Choroid plexus epithelial cell (primary cell): Measurements from ENCODE around the gene NCLN.

ENCODE experiments used
- DNase-seq: peaks from one replicate; pipeline ENCODE4 v3.0.0-alpha.2; 2010; ENCODE audit warnings: low read depth
- H3K4me3 ChIP-seq: 2 replicates; pipeline ENCODE4 v1.5.1; 2011; ENCODE audit warnings: low read depth, mild to moderate bottlenecking, control low read depth, low read length, moderate library complexity
- TF ChIP-seq, protein P1 (sequence below): conservative IDR thresholded peaks from 2 replicates; pipeline ENCODE4 v1.5.1; 2011; ENCODE audit warnings: low read depth, mild to moderate bottlenecking, control low read depth, inconsistent platforms, low read length, moderate library complexity

NCLN gene, protein sequence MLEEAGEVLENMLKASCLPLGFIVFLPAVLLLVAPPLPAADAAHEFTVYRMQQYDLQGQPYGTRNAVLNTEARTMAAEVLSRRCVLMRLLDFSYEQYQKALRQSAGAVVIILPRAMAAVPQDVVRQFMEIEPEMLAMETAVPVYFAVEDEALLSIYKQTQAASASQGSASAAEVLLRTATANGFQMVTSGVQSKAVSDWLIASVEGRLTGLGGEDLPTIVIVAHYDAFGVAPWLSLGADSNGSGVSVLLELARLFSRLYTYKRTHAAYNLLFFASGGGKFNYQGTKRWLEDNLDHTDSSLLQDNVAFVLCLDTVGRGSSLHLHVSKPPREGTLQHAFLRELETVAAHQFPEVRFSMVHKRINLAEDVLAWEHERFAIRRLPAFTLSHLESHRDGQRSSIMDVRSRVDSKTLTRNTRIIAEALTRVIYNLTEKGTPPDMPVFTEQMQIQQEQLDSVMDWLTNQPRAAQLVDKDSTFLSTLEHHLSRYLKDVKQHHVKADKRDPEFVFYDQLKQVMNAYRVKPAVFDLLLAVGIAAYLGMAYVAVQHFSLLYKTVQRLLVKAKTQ

DNA sequence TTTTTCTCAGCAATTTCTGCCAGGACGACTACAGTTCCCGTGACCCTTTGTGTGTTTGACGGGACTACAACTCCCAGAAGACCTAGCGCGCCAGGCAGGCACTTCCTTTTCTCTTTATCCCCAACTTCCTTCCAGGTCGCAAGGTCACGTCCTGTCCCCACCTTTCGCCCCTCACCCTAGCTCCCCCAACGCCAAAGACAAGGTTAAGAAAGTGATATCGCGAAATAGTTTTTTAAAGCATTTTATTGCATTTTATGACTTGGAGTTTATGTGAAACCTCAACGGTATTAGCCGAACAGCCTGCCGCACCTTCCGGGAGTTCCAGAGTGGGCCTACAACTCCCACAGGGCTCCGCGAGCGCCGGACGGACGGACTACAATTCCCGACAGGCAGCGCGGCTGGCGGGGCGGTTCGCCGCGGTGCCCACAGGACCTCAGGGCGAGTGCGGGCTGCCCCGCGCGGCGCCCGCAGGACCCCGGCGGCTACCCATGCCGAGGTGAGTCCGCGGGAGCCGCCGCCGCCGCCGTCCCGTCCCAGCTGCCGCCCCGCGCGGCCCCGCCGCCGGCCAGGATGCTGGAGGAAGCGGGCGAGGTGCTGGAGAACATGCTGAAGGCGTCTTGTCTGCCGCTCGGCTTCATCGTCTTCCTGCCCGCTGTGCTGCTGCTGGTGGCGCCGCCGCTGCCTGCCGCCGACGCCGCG, at the start of gene NCLN:
Gene NCLN (plus strand): TSS at position 470 of the 699 bp plus-strand sequence. CDS start 101 bp downstream, at position 571.
- H3K4me3 ChIP-seq = peak within 1 kb of the TSS; percentile 81
- TF ChIP-seq, protein P1, sequence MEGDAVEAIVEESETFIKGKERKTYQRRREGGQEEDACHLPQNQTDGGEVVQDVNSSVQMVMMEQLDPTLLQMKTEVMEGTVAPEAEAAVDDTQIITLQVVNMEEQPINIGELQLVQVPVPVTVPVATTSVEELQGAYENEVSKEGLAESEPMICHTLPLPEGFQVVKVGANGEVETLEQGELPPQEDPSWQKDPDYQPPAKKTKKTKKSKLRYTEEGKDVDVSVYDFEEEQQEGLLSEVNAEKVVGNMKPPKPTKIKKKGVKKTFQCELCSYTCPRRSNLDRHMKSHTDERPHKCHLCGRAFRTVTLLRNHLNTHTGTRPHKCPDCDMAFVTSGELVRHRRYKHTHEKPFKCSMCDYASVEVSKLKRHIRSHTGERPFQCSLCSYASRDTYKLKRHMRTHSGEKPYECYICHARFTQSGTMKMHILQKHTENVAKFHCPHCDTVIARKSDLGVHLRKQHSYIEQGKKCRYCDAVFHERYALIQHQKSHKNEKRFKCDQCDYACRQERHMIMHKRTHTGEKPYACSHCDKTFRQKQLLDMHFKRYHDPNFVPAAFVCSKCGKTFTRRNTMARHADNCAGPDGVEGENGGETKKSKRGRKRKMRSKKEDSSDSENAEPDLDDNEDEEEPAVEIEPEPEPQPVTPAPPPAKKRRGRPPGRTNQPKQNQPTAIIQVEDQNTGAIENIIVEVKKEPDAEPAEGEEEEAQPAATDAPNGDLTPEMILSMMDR = no peak
- DNase-seq = peak; percentile 96

DNA sequence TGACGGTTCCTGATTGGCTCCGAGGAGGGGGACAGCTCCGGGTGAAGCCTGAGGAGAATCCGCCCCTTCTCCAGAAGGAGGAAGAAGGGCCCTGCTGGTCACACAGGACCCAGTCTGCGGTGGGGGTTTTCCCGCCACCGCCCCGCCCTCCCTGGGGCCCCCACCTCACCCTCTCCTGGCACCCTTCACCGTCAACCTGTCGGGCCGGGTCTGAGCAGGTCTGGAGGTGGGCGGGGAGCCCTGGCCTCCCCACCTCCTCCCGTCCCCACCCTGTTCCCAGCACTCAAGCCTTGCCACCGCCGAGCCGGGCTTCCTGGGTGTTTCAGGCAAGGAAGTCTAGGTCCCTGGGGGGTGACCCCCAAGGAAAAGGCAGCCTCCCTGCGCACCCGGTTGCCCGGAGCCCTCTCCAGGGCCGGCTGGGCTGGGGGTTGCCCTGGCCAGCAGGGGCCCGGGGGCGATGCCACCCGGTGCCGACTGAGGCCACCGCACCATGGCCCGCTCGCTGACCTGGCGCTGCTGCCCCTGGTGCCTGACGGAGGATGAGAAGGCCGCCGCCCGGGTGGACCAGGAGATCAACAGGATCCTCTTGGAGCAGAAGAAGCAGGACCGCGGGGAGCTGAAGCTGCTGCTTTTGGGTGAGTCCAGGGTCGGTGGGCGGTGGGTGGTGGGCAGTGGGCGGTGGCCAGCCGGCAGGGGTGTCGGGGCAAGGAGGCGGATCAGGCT, 49.6 kb upstream of the NCLN start, which contains the start of gene GNA15:
Gene GNA15 (plus strand): TSS at position 73 of the 723 bp plus-strand sequence. CDS start 418 bp downstream, at position 491.
- DNase-seq = no peak
- TF ChIP-seq, protein P1 = no peak
- H3K4me3 ChIP-seq = no peak within 1 kb of the TSS

DNA sequence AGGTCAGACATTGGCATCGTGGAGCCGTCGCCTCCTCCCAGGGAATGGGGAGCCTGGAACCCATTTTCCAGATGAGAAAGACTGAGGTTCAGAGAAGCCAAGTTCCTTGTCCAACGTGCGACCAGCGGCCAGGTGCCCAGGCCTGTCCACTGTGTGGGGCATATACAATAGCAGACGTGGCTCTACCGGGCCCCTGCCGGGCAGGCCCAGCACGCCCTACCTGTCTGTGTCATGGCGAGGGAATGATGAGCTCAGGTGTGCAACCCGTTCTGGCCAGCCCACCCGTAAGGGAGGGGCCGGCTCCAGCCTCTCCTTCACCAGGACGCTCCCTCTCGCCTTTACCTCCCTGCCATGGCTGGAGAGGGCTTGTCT, 49.1 kb upstream of the NCLN start:
- no peak overlapping the region for H3K4me3 ChIP-seq
- TF ChIP-seq, protein P1 = no peak
- DNase-seq = no peak

DNA sequence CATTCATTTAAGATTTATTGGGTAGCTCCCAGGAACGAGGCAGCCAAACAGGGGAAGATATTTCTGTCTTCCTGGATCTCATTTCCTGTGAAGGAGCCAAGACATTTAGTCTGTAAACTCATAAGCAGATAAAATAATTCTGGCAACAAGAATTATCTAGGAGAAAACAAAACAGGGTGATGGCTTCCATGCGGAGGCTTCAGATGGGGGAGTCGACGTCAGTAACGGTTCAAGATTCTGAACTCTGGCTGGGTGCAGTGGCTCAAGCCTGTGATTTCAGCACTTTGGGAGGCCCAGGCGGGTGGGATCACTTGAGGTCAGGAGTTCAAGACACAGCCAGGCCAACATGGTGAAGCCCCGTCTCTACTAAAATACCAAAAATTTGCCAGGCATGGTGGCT, 48.6 kb upstream of the NCLN start:
- no peak overlapping the region for H3K4me3 ChIP-seq
- TF ChIP-seq, protein P1 = no peak
- peak; percentile 20 for DNase-seq

DNA sequence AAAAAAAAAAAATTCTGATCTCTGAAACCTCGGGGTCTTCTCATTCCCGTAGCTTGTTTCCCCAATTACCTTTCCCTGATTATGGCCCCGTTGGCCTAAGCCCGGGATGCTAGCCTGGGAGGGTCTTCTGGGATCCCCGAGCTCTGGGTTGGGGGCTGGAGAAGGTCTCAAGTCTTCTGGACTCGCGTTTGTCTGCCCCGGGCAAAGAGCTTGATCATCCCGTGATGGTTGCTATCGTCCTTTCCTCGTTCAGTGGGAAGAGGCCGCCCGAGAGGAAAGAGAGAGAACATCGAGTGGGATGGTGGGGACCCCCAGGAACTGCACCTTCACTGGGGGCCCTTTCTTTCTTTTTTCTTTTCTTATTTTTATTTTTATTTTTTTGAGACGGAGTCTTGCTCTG, 47.5 kb upstream of the NCLN start:
- no peak for DNase-seq
- TF ChIP-seq, protein P1 = no peak
- no peak overlapping the region for H3K4me3 ChIP-seq

DNA sequence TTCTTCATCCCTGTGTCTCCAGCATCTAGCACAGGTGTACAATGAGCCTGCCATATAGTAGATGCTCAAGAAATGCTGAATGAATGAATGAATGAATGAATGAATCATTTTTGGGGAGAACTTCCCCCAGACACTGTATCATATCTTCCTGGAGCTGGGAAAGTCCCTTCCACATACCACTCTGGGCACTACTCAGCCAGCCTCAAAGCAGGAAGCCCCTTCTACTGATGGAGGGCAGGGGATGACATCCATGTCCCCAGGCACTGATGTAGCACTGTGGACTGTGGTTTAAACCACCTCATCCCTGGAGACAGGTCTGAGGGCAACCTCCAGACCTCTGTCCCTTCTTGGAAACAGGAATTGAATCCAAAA, 45.1 kb upstream of the NCLN start:
- DNase-seq = no peak
- TF ChIP-seq, protein P1 = no peak
- no peak overlapping the region for H3K4me3 ChIP-seq
